SIG-M5 treated with dmso at 0.1 percent for 504 hours (cell line): ENCODE measurements around the gene SSBP3.
A peak's percentile ranks its signal among the peaks of the same experiment; 100 is the strongest.

Source experiments
- DNase-seq: peaks from one replicate; lab custom pipeline; 2025; ENCODE audit not compliant: unreplicated experiment; lab: John Stamatoyannopoulos, UW

The SSBP3 gene

GRCh38 chr1:54290506-54291184, 115.5 kb downstream of the SSBP3 start:
- DNase-seq = no peak

GRCh38 chr1:54289712-54290233, 116.4 kb downstream of the SSBP3 start:
- no peak for DNase-seq

GRCh38 chr1:54287801-54288211, 118.4 kb downstream of the SSBP3 start:
- DNase-seq = peak; percentile 14

- DNase-seq = peak; percentile 9
Measured at GRCh38 chr1:54287176-54287650, 119.0 kb downstream of the SSBP3 start.

GRCh38 chr1:54285815-54286345, 120.3 kb downstream of the SSBP3 start:
- no peak for DNase-seq

- DNase-seq = no peak
Measured at GRCh38 chr1:54284781-54285529, 121.2 kb downstream of the SSBP3 start.

GRCh38 chr1:54283635-54284385, 122.4 kb downstream of the SSBP3 start:
- no peak for DNase-seq

GRCh38 chr1:54282101-54282847, 123.9 kb downstream of the SSBP3 start:
- no peak for DNase-seq

- DNase-seq = no peak
Measured at GRCh38 chr1:54280651-54281050, 125.5 kb downstream of the SSBP3 start.

- DNase-seq = no peak
Measured at GRCh38 chr1:54279457-54279856, 126.7 kb downstream of the SSBP3 start.

- DNase-seq = no peak
Measured at GRCh38 chr1:54278941-54279422, 127.2 kb downstream of the SSBP3 start.

- DNase-seq = no peak
Measured at GRCh38 chr1:54277451-54278341, 128.5 kb downstream of the SSBP3 start.

- DNase-seq = no peak
Measured at GRCh38 chr1:54276617-54277450, 129.4 kb downstream of the SSBP3 start.

- no peak for DNase-seq
Measured at GRCh38 chr1:54275349-54275748, 130.8 kb downstream of the SSBP3 start.

- no peak for DNase-seq
Measured at GRCh38 chr1:54274881-54275280, 131.3 kb downstream of the SSBP3 start.

- DNase-seq = no peak
Measured at GRCh38 chr1:54274448-54274847, 131.7 kb downstream of the SSBP3 start.

GRCh38 chr1:54273795-54274163, 132.4 kb downstream of the SSBP3 start:
- DNase-seq = no peak

GRCh38 chr1:54273092-54273794, 133.0 kb downstream of the SSBP3 start:
- DNase-seq = no peak
